Pancreas (tissue), 10 donors: ENCODE measurements around the gene RPL10. TPM values are rescaled to one million over a fixed set of nuclear protein-coding genes. Genes with fewer than 3 reads are reported as not detected.
"Not testable (repeated sequence)": the region's sequence is repeated elsewhere in the genome, so short reads cannot be mapped to it uniquely, and the experiment has no call there.

ENCODE experiments used
- ATAC-seq, 4 donors: fragments of 200-7000 bp; cut with Tn5 transposase; one replicate each; pipeline versions ENCODE4 v1.8.0 to v1.9.1; 2020; ENCODE audit warnings: mild to moderate bottlenecking in 4 of 4, moderate library complexity in 4 of 4
- DNase-seq, 6 donors: peaks; one replicate each; pipeline ENCODE4 v3.0.0-alpha.2; 2020
- FAIRE-seq: peaks from 2 replicates; lab custom pipeline; 2012; peaks lifted over from hg19 to GRCh38; lab: Jason Lieb, UNC
- H3K27ac ChIP-seq, 4 donors: fragments of 200-600 bp; sonication (generic); 1 replicate in 3 of 4; 2 replicates in 1 of 4; pipeline versions ENCODE4 v1.5.0 to v1.8.0; 2020
- H3K27me3 ChIP-seq, 4 donors: fragments of 200-600 bp; one replicate each; pipeline ENCODE4 v1.8.0; 2021
- H3K36me3 ChIP-seq, 3 donors: fragments of 200-600 bp; sonication (generic) in 1 of 3; one replicate each; pipeline versions ENCODE4 v1.5.0 to v1.8.0; 2020 to 2021
- H3K4me1 ChIP-seq, 3 donors: fragments of 200-600 bp; one replicate each; pipeline ENCODE4 v1.8.0; 2021
- H3K4me3 ChIP-seq, 4 donors: fragments of 200-600 bp; sonication (generic) in 2 of 4; one replicate each; pipeline versions ENCODE4 v1.5.0 to v1.8.0; 2020 to 2021
- H3K9me3 ChIP-seq, 4 donors: fragments of 200-600 bp; one replicate each; pipeline ENCODE4 v1.8.0; 2021
- CTCF ChIP-seq, 4 donors: fragments of 200-600 bp; sonication (generic) in 3 of 4; IDR thresholded peaks; one replicate each; pipeline versions ENCODE4 v1.5.0 to v1.8.0; 2021; ENCODE audit warnings: antibody characterized with exemption in 4 of 4
- WGBS, 2 donors: extraction: QIAGEN DNeasy Blood & Tissue Kit; methylation state at CpG; one replicate each; pipeline ENCODE4 v1.1.7; 2013; 5-methylcytosine and 5-hydroxymethylcytosine counted together
- intact Hi-C, 3 donors: fragments of 100-400 bp; cut with DNase I; formaldehyde crosslinking; loops; one replicate each; pipeline versions ENCODE4 v1.11.1 to v1.14.2; 2022
- polyA plus RNA-seq, 2 donors: library from polyadenylated mRNA; stranded (reverse); fragments of 200-250 nt; gene quantifications; one replicate each; pipeline ENCODE4 v1.2.3, GENCODE V29; 2013
- total RNA-seq, 6 donors: library from RNA; stranded (reverse); fragmentation: NEBNext Ultra II Directional in 4 of 6; extraction: Animal tissue kit (Norgen Biotek cat#: 25700) in 4 of 6; gene quantifications; one replicate each; pipeline versions ENCODE4 v1.2.1 to v1.2.4, GENCODE V29; 2021 to 2023
- donor health status: healthy with polysubstance abuse.
- donor health status: DM: no; HTN: no; CAD: no; lungs with moderate emphysema.
- donor health status: DM: no; HTN: no; CAD: no.
- donor health status: control.
- donor health status: control.
- donor health status: Bipolar disorder and iron deficiency.
- donor health status: DM: yes; HTN: yes; CAD: no.
- donor health status: DM: no; HTN: no; CAD: no.
- donor health status: DM: no; HTN: no; CAD: no.
- donor health status: DM: yes; HTN: yes; CAD: no.

RPL10 gene
- total and polyA plus RNA-seq, 8 donors: 2,194 to 4,058 (median 3,145) TPM

- no peak for FAIRE-seq
- H3K4me3 ChIP-seq: peak overlapping the region; percentile 3 to 68 (median 42)
- H3K27me3 ChIP-seq: no peaks in the 10 kb centered on the region
- no peak for TF ChIP-seq CTCF (IDR thresholded peaks at IDR 0.05)
- no peaks in the 10 kb centered on the region for H3K9me3 ChIP-seq
- peak; percentile 77 to 94 (median 84) for DNase-seq
- peaks cover 0 to 9% (median 4%) of the 10 kb centered on the region in 3 donors for H3K36me3 ChIP-seq
- peak overlapping the region; percentile 95 to 98 (median 96) for H3K27ac ChIP-seq
- no peaks in the 10 kb centered on the region for H3K4me1 ChIP-seq
- intact Hi-C loops: no loop called here
- peak; percentile 70 to 83 (median 78) for ATAC-seq
- 2 to 33% methylated on average over 53 of the region's 53 CpGs for WGBS, 2 donors
Observed at GRCh38 chrX:154396973-154397887, 947 bp upstream of the RPL10 start.

GRCh38 chrX:154398668-154399526 is 720 bp downstream of the RPL10 start:
- 1 to 30% methylated on average over 49 of the region's 49 CpGs for WGBS, 2 donors
- FAIRE-seq: no peak

GRCh38 chrX:154399527-154400368 is 1.6 kb downstream of the RPL10 start:
- WGBS, 2 donors: 21 to 50% methylated on average over 14 of the region's 14 CpGs
- no peak for FAIRE-seq
- no peaks in the 10 kb centered on the region for H3K9me3 ChIP-seq
- intact Hi-C loops: no loop called here
- TF ChIP-seq CTCF (IDR thresholded peaks at IDR 0.05): no peak
- DNase-seq: peak in 1 of 6 donors; percentile 19
- H3K4me1 ChIP-seq: no peaks in the 10 kb centered on the region
- H3K27me3 ChIP-seq: no peaks in the 10 kb centered on the region
- H3K4me3 ChIP-seq: peak overlapping the region; percentile 44 to 68 (median 52)
- peak overlapping the region; percentile 95 to 98 (median 96) for H3K27ac ChIP-seq
- no peak for ATAC-seq
- peaks cover 0 to 9% (median 4%) of the 10 kb centered on the region in 3 donors for H3K36me3 ChIP-seq

More at GRCh38 chrX:154398668-154399526, 720 bp downstream of the RPL10 start:
- peak overlapping the region; percentile 44 to 68 (median 52) for H3K4me3 ChIP-seq
- no peaks in the 10 kb centered on the region for H3K27me3 ChIP-seq
- peak; percentile 36 to 71 (median 62) for ATAC-seq
- no peaks in the 10 kb centered on the region for H3K4me1 ChIP-seq
- intact Hi-C loops: no loop called here
- no peaks in the 10 kb centered on the region for H3K9me3 ChIP-seq
- TF ChIP-seq CTCF (IDR thresholded peaks at IDR 0.05): peak; percentile 56 to 74 (median 64)
- H3K27ac ChIP-seq: peak overlapping the region; percentile 95 to 98 (median 96)
- peaks cover 0 to 9% (median 4%) of the 10 kb centered on the region in 3 donors for H3K36me3 ChIP-seq
- DNase-seq: peak; percentile 78 to 92 (median 86)

GRCh38 chrX:154400369-154400817 is 2.2 kb downstream of the RPL10 start:
- H3K9me3 ChIP-seq, ATAC-seq, H3K4me1 ChIP-seq, H3K36me3 ChIP-seq, FAIRE-seq, H3K27me3 ChIP-seq, DNase-seq, H3K27ac ChIP-seq, intact Hi-C loops: not testable (repeated sequence)
- peak overlapping the region; percentile 5 to 68 (median 52) for H3K4me3 ChIP-seq
- WGBS, 2 donors: 51 to 58% methylated on average over 6 of the region's 6 CpGs
